Mononuclear cell (primary cell): ENCODE data around the gene COX17. TPM values are rescaled to one million over a fixed set of nuclear protein-coding genes. Genes with fewer than 3 reads are reported as not detected.

Experiments
- H3K27me3 ChIP-seq: 2 replicates; pipeline ENCODE4 v1.6.0; 2011; ENCODE audit warnings: low read length, control low read depth; ENCODE audit not compliant: insufficient read depth
- H3K4me1 ChIP-seq: 2 replicates; pipeline ENCODE4 v1.5.1; 2011; ENCODE audit warnings: mild to moderate bottlenecking, low read length, control low read depth; ENCODE audit not compliant: insufficient read depth
- H3K4me3 ChIP-seq: 2 replicates; pipeline ENCODE4 v1.5.1; 2011; ENCODE audit warnings: mild to moderate bottlenecking, low read length, moderate library complexity
- H3K9me3 ChIP-seq: 2 replicates; pipeline ENCODE4 v1.5.1; 2011; ENCODE audit warnings: low read depth, mild to moderate bottlenecking, control low read depth, low read length
- total RNA-seq: library from RNA; depleted of rRNA; stranded (reverse); fragments of >200 nt; gene quantifications from one replicate; pipeline ENCODE4 v1.2.3, GENCODE V29; 2012

Gene COX17, protein sequence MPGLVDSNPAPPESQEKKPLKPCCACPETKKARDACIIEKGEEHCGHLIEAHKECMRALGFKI
- 21.5 TPM for total RNA-seq

DNA sequence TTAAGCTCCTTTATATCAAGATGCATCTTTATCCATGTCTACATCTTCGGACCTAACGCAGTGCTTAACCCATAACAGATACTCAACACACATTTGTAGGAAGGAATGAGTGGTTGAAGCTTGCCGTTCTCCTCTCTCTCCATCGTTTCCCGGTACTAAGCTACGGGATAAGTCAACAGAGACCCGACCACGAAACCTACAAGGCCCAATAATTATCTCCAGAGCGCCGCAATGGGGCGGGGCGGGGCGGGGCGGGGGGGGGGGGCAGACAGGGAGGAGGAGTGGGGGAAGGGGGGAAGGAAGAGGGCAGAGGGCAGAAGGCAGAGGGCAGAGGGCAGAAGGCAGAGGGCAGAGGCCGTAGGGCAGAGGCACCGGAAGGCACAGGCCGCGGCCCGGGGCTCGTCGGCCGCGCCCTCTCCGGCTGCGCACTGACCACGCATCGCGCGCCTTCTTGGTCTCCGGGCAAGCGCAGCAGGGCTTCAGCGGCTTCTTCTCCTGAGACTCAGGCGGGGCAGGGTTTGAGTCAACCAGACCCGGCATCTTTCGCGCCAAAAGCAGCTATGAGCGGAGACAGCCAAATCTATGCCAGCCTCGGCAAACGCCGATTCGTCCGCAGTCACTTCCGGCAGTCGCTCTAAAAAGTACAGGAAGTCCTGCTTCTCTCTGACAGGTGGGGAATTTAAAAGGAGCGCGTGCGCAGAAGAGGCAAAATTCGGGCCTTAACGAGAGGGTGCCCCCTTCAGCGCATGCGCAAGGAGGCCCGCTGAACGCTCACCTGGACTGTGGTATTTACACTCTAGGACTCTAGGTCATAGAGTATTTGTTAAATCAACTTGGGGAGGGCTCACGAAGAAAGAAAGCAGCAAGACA lies at the start of gene COX17:
Gene COX17 (minus strand): TSS at position 636 of the 870 bp plus-strand sequence. CDS start 96 bp downstream, at position 540.
- Histone ChIP-seq H3K4me3 (peak within 1 kb of the TSS; percentile 64), H3K4me1 (peaks cover 17% of the 10 kb centered on the region), H3K9me3 (no peaks in the 10 kb centered on the region), H3K27me3 (no peaks in the 10 kb centered on the region)

DNA sequence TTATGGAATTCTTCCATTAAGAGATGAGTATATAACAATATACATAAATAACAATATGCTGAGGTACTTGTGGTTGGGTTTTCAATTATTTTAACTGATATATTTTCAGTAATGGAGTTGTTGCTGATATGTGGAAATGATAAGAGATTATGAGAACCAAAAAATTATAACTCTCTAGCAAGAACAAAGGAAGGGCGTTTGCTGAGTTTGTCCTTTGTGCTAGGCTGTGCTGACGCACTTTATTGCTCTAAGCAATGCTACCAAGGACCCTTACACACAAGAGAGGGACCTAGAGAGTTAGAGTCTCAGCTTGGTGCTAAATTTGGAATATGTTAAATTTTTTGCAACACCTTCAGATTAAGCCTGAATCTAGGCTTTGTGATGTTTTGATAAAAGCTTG lies 49.7 kb upstream of the COX17 start:
- Histone ChIP-seq H3K4me1 (no peaks in the 10 kb centered on the region), H3K9me3 (no peaks in the 10 kb centered on the region), H3K27me3 (no peaks in the 10 kb centered on the region), H3K4me3 (no peak overlapping the region)

DNA sequence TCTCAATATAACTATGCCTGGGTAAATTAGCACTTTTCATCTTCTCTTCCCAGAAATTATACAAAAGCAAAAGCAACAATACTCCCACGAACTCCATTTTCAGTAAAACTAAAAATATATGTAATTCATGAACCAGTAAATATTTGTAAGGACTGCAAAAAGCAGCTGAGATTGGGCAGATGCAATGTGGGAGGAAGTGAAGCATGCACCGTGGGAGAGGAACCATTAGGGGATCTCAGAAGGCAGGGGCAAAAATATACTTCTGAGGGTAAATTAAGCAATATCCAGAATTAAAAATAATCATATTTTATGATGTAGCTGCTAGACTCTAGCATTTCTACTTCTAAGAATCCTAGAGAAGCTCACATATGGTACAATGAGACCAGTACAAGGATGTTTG lies 45.8 kb upstream of the COX17 start:
- Histone ChIP-seq H3K9me3 (no peaks in the 10 kb centered on the region), H3K27me3 (no peaks in the 10 kb centered on the region), H3K4me1 (no peaks in the 10 kb centered on the region), H3K4me3 (no peak overlapping the region)

DNA sequence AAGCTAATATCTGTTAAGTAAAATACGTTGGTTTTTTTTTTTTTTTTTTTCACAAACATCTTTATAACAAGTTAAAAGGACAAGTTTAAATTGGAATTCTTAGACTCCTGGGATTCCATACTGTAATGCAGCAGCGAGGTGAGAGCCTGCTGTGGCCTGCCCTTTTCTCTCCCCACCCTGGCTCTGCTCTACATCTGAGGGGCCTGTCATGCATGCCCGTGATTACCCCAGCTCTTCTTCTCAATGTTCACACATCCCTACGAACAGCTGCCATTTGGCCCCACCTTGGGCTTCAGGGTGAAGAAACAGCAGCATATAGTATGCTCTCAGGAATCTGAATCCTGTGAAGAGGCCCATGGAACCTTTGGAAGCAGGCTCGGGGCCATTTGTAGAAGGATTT lies 40.3 kb upstream of the COX17 start:
- Histone ChIP-seq H3K27me3 (no peaks in the 10 kb centered on the region), H3K4me3 (no peak overlapping the region), H3K9me3 (no peaks in the 10 kb centered on the region), H3K4me1 (no peaks in the 10 kb centered on the region)

DNA sequence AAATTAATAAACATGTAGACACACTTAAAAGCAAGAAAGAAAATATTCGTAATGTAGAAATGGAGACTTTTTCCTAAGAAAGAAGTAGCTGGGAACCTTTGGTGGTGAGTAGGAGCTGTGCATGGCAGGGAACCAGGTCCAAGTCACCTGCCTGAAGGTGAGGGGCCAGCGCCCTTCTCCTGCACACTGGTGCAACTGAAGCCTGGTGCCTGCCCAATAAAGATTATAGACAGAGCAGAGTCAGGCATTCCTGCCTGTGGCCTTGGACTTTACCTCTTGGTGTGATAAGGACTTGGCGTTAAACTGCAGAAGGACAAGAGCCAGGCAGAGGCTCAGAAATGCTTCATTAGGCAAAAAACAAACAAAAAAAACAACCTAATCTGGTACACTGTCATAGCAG lies 39.8 kb upstream of the COX17 start:
- H3K27me3 ChIP-seq: no peaks in the 10 kb centered on the region
- no peaks in the 10 kb centered on the region for H3K9me3 ChIP-seq
- no peaks in the 10 kb centered on the region for H3K4me1 ChIP-seq
- H3K4me3 ChIP-seq: no peak overlapping the region

DNA sequence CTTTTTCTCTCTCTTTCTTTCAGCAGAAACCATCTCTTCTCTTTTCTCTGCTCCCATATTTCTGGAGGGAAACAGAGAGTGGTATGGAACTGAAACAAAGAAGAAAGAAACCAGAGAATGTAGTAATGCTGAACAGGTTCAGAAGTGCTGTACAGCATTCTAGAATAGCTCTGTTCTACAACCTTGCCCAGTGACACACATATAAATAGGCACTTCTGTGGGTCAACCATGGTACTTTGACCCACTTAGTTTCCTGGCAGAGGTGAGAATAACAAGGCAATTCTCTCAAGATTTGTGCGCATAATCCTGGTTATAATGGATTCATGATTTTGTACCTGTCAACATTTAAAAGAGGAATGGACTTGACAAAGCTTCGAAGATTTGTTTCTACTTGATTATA lies 37.9 kb upstream of the COX17 start:
- Histone ChIP-seq H3K27me3 (no peaks in the 10 kb centered on the region), H3K9me3 (no peaks in the 10 kb centered on the region), H3K4me1 (no peaks in the 10 kb centered on the region), H3K4me3 (no peak overlapping the region)

DNA sequence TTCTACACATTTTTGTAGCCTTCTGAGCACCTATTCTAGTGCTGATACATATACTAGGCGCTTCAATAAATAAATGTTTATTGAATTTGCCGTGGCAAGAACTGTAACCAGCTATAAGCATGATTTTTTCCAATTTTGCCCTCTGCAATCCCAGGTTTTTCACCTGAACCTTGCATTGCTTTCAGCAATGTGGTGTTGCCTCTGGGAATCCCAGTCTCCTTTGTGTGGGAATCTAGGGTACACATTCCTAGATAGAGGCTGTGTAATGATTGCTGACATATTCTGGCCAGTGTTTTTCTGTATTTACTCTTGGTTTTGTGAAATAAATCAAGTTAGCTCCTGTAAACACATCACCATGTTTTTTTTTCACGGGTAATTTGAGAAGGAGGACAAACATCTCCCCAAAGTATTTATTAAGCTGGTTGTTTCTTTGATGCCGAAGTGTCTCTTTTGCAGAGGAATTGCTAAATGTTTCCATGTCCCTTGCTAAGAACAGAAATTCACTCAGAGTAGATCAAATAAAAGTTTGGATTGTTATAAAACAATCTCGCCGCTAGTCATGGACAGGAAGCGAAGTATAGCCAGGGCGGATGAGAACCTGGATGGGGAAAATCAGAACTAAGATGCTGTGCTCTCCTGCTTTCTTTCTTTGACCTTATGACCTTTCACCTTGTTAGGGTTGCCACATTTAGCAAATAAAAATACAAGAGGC lies 26.8 kb upstream of the COX17 start:
- Histone ChIP-seq H3K27me3 (peaks cover 4% of the 10 kb centered on the region), H3K4me1 (peaks cover 28% of the 10 kb centered on the region), H3K9me3 (no peaks in the 10 kb centered on the region), H3K4me3 (no peak overlapping the region)

DNA sequence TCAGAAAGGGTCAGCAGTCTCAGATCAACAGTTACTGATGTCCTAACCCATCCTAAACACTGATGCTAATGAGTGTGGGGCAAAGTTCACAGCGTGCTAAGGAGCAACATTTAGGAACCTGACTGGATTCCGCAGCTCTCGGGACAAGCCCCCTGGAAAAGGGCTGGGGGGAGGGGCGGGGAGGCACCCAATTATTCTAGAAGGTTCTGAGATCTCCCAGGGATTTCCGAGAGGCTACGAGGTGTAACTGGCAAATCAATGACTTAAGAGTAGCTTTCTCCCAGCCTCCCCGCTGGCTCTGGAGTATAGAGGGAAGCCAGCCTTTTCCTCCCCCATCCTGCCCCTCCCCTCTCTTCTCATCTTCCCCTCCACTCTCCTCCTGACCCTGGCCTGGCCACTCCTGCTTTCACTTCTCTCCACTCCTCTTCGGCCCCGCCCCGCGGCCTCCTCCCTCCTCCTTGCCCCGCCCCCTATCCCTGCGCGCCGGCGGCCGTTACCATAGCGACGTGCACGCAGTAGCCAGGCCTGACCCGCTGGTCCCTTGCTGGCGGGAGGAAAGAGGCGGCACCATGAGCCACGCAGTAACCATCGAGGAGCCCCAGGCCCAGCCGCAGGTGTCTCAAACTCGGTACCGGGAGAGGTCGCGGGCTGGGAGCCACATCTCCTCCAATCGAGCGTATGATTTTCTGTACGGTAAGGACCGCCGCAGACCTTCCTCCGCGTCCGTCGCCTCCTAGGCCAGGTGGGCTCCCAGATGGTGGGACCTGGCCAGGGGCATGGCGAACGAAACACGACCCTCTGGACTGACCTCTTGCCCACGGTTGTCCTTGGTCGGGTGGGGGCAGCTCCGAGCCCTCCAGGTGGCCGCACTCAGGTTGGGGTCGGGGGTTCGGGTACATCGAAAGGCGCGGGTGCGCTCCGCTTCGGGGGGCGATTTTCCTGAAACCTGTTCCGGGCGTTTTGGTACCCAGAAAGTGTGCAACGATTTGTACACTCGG lies 25.6 kb upstream of the COX17 start, which contains the start of gene CFAP91:
Gene CFAP91 (plus strand): TSS at position 493 of the 998 bp plus-strand sequence. CDS start 77 bp downstream, at position 570.
- no peaks in the 10 kb centered on the region for H3K9me3 ChIP-seq
- H3K4me1 ChIP-seq: peaks cover 28% of the 10 kb centered on the region
- peaks cover 4% of the 10 kb centered on the region for H3K27me3 ChIP-seq
- H3K4me3 ChIP-seq: peak within 1 kb of the TSS; percentile 29

DNA sequence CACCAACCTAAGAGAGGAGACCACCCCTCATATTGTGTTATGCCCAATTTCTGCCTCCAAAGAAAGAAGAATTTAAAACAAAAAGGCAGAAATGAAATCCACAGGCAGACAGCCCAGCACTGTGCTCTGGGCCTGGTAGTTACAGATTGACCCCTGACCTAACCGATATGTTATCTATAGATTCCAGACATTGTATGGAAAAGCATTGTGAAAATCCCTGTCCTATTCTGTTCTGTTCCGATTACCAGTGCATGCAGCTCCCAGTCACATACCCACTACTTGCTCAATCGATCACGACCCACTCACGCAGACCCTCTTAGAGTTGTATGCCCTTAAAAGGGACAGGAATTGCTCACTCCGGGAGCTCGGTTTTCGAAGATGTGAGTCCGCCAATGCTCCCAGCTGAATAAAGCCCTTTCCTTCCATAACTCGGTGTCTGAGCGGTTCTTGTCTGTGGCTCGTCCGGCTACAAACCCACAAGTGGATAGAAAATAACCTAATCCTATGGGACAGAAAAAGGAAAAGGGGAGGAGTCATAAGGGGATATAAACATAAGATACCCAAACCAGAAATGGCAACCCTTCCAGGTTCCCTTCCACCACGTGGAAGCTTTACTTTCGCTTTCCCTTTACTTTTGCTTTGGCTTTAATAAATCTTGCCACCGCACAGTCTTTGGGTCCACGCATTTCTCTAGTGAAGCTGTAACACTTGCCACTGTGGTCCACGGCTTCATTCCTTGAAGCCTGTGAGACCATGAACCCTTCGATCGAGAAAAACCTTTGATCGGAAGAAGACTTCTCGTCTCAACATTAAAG lies 23.9 kb upstream of the COX17 start:
- H3K9me3 ChIP-seq: no peaks in the 10 kb centered on the region
- H3K4me1 ChIP-seq: peaks cover 28% of the 10 kb centered on the region
- peaks cover 4% of the 10 kb centered on the region for H3K27me3 ChIP-seq
- no peak overlapping the region for H3K4me3 ChIP-seq

DNA sequence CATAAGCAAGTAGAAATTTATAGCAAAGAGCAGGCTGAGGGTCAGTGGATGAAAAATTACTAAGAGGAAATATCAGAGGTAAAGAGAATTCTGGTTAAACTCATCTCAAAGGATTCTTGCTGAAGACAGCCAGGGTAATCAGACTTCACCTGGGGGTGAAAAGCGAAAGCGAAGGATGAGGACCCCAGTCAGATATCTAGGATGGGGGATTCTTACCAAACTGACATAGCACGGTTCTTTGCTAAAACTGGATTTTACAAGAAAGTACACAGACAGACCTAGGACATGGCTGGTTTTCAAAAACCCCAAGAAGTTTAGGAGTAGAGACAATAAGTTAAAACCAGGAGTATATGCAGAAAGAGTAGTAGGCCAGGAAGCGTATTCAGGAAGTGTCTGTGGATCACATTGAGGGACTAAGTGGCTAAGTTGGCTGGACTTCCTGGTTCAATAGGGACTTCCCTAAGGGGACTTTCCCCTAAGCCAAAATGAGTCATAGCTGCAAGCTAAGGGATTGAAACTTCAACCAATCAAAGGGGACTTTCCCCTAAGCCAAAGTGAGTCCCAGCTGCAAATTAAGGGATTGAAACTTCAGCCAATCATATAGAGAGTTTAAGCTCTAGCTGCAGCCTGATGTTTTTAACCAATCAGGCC lies 23.2 kb upstream of the COX17 start:
- peaks cover 28% of the 10 kb centered on the region for H3K4me1 ChIP-seq
- H3K4me3 ChIP-seq: no peak overlapping the region
- no peaks in the 10 kb centered on the region for H3K9me3 ChIP-seq
- peaks cover 4% of the 10 kb centered on the region for H3K27me3 ChIP-seq

DNA sequence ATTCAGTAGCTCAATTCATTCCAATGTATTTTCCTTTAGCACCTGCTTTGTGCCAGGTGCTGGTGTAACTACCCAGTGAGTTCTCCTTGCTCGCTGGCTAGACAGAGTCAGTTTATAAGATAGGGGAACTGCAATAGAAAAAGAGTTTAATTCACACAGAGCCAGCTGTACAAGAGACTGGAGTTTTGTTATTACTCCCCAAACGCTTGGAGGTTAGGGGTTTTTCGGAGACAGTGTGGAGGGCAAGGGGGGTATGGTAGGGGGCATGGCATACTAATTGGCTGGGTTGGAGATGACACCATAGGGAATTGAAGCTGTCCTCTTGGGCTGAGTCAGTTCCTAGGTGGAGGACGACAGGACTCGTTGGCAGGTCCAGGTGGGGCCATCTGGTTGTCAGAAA lies 20.2 kb upstream of the COX17 start:
- H3K27me3 ChIP-seq: no peaks in the 10 kb centered on the region
- peaks cover 19% of the 10 kb centered on the region for H3K4me1 ChIP-seq
- H3K4me3 ChIP-seq: no peak overlapping the region
- no peaks in the 10 kb centered on the region for H3K9me3 ChIP-seq

DNA sequence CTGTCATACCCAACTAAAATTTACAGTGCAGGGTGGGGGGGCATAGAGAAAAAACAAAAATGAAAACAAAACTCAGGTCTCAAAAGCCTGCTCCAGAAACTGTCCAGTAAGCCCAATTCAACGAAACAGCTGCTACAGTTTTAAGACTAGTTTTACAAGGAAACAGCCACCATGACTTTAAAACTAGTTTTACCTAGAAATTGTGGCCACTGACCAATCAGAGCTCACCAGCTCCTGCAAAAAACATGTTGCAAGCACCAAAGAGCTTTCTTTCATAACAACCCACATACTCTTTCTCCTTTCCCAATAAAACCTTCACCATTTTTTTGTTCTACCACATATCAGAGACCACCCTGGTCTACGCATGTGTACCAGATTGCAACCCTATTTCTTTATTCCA lies 18.3 kb upstream of the COX17 start:
- Histone ChIP-seq H3K4me3 (no peak overlapping the region), H3K27me3 (no peaks in the 10 kb centered on the region), H3K4me1 (peaks cover 5% of the 10 kb centered on the region), H3K9me3 (no peaks in the 10 kb centered on the region)

DNA sequence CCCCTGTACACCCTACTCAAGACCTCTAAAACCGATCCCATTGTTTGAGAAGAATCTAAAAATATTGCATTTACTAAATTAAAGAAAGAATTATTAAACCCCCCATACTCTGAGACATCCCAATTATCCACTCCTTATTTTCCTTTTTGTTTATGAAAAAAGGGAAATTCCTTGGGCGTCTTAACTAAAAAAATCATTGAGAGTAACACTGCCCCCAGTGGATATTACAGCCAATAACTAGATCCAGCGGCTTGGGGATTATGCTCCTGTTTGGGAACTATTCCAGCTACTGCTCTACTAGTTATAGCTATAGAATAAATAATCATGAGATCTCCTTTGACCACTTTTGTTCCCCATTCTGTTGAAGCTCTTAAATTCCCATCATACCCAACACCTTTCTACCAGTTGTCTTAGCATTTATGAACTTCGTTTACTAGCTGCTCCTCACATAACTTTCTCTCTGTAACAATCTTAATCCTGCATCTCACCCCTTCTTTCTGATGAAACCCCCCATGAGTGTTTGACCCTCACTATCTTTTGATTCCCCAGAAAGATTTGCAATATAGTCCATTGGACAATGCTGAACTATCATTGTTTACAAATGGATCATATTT lies 12.9 kb upstream of the COX17 start:
- Histone ChIP-seq H3K27me3 (no peaks in the 10 kb centered on the region), H3K4me3 (no peak overlapping the region), H3K9me3 (no peaks in the 10 kb centered on the region), H3K4me1 (no peaks in the 10 kb centered on the region)
